Activated CD4-positive, alpha-beta T cell treated with anti-CD3 and anti-CD28 coated beads, Interleukin-2, amount 50 U/mL, for 1 hour (primary cell): ENCODE results near the gene PRCD.
"Not testable (repeated sequence)": the region's sequence is repeated elsewhere in the genome, so short reads cannot be mapped to it uniquely, and the experiment has no call there.

Source experiments
- DNase-seq: peaks from one replicate; pipeline ENCODE4 v3.0.0-alpha.2; 2020

Gene PRCD

GRCh38 chr17:76506408-76507345 lies 33.2 kb upstream of the PRCD start:
- peak; percentile 88 for DNase-seq

- not testable (repeated sequence) for DNase-seq
Measured at GRCh38 chr17:76508472-76509063, 31.3 kb upstream of the PRCD start.

- DNase-seq: no peak
Measured at GRCh38 chr17:76510831-76511244, 29.0 kb upstream of the PRCD start.

- no peak for DNase-seq
Measured at GRCh38 chr17:76511668-76512365, 28.0 kb upstream of the PRCD start.

- no peak for DNase-seq
Measured at GRCh38 chr17:76512366-76513305, 27.2 kb upstream of the PRCD start.

- DNase-seq: no peak
Measured at GRCh38 chr17:76513306-76513692, 26.5 kb upstream of the PRCD start.

- DNase-seq: not testable (repeated sequence)
Measured at GRCh38 chr17:76514355-76514754, 25.5 kb upstream of the PRCD start.

GRCh38 chr17:76515274-76515949 lies 24.4 kb upstream of the PRCD start:
- peak; percentile 77 for DNase-seq

- DNase-seq: no peak
Measured at GRCh38 chr17:76517638-76518038, 22.2 kb upstream of the PRCD start.

- no peak for DNase-seq
Measured at GRCh38 chr17:76519048-76519966, 20.5 kb upstream of the PRCD start.

GRCh38 chr17:76521262-76521661 lies 18.6 kb upstream of the PRCD start:
- no peak for DNase-seq

GRCh38 chr17:76521683-76522082 lies 18.2 kb upstream of the PRCD start:
- DNase-seq: not testable (repeated sequence)

GRCh38 chr17:76523084-76524037 lies 16.5 kb upstream of the PRCD start:
- DNase-seq: peak; percentile 82

- DNase-seq: no peak
Measured at GRCh38 chr17:76524598-76525512, 15.0 kb upstream of the PRCD start.

GRCh38 chr17:76525513-76525833 lies 14.4 kb upstream of the PRCD start:
- not testable (repeated sequence) for DNase-seq

GRCh38 chr17:76527016-76527415 lies 12.8 kb upstream of the PRCD start:
- not testable (repeated sequence) for DNase-seq

- peak; percentile 44 for DNase-seq
Measured at GRCh38 chr17:76527430-76528111, 12.3 kb upstream of the PRCD start.

- no peak for DNase-seq
Measured at GRCh38 chr17:76528156-76528527, 11.7 kb upstream of the PRCD start.
